K562 (cell line): ENCODE measurements around the gene MKNK2. TPM values are rescaled to one million over a fixed set of nuclear protein-coding genes. Genes with fewer than 3 reads are reported as not detected.

Experiments
- ATF1 ChIP-seq, 2 experiments: fragments of 450-650 bp in 1 of 2; IDR thresholded peaks; 2 replicates each; pipeline ENCODE4 v1.6.1; 2016; ENCODE audit warnings: missing compliant biosample characterization in 1 of 2, missing genetic modification characterization in 1 of 2
- BRCA1 ChIP-seq, 2 experiments: fragments of 450-650 bp in 1 of 2; sonication (generic) in 1 of 2; formaldehyde crosslinking in 1 of 2; IDR thresholded peaks; 2 replicates each; pipeline versions ENCODE4 v1.5.0 to v1.6.1; 2017 to 2020; ENCODE audit warnings: mild to moderate bottlenecking in 1 of 2, missing genetic modification reagents in 1 of 2
- HDAC1 ChIP-seq, 2 experiments: fragments of 450-650 bp; IDR thresholded peaks; 2 replicates each; pipeline ENCODE4 v1.6.1; 2016 to 2017; ENCODE audit warnings: inconsistent platforms in 1 of 2, mild to moderate bottlenecking in 1 of 2, moderate library complexity in 1 of 2
- HEY1 ChIP-seq: fragments of 250-450 bp; sonication (Bioruptor Pico); IDR thresholded peaks from 2 replicates; pipeline ENCODE4 v1.5.0; 2020; ENCODE audit warnings: mild to moderate bottlenecking, moderate library complexity, borderline replicate concordance
- HMG20B ChIP-seq: fragments of 250-450 bp; sonication (Bioruptor Pico); IDR thresholded peaks from 2 replicates; pipeline ENCODE4 v1.5.0; 2021; ENCODE audit warnings: mild to moderate bottlenecking
- MTF1 ChIP-seq: fragments of 250-450 bp; sonication (Bioruptor Pico); IDR thresholded peaks from 2 replicates; pipeline ENCODE4 v1.9.0; 2021; ENCODE audit warnings: moderate library complexity, mild to moderate bottlenecking, inconsistent platforms, borderline replicate concordance
- PRMT5 ChIP-seq: sonication (generic); formaldehyde crosslinking; IDR thresholded peaks from 2 replicates; pipeline ENCODE4 v1.5.0; 2020; ENCODE audit warnings: missing genetic modification reagents
- SIX5 ChIP-seq, 2 experiments: IDR thresholded peaks; 2 replicates each; pipeline ENCODE4 v1.6.1; 2011; ENCODE audit warnings: low read length in 2 of 2, borderline replicate concordance in 1 of 2, low read depth in 1 of 2, mild to moderate bottlenecking in 1 of 2, moderate library complexity in 1 of 2; ENCODE audit not compliant: insufficient read depth in 1 of 2
- SMAD1 ChIP-seq: fragments of 150-350 bp; IDR thresholded peaks from 2 replicates; pipeline ENCODE4 v1.6.1; 2014; ENCODE audit warnings: low read length, low read depth; ENCODE audit not compliant: partially characterized antibody
- U2AF1 ChIP-seq: fragments of 200-400 bp; formaldehyde crosslinking; optimal IDR thresholded peaks from 2 replicates; pipeline ENCODE3; 2017; ENCODE audit warnings: mild to moderate bottlenecking, low read depth, low read length, moderate library complexity
- XRCC4 ChIP-seq: IDR thresholded peaks from one replicate; pipeline ENCODE4 v1.6.1; 2011; ENCODE audit not compliant: insufficient read depth, insufficient read length; ENCODE audit errors: extremely low read depth
- ZNF24 ChIP-seq: fragments of 450-650 bp; IDR thresholded peaks from 2 replicates; pipeline ENCODE4 v1.6.1; 2016
- polyA plus RNA-seq, 8 experiments: library from polyadenylated mRNA; depleted of rRNA in 4 of 8; stranded (reverse) in 5 of 8; unstranded in 3 of 8; fragments of >200 nt; fragmentation: Nextera tagmentation in 2 of 8; fragmentation: Illumina TruSeq in 1 of 8; extraction: Ambion mirVana in 2 of 8; extraction: Trizol in 1 of 8; gene quantifications; 2 replicates each; pipeline versions ENCODE4 v1.2.1 to v1.2.3, GENCODE V29; 2011 to 2014; ENCODE audit warnings: inconsistent platforms in 1 of 8, missing spikeins in 1 of 8
- total RNA-seq, 7 experiments: library from RNA; depleted of rRNA in 6 of 7; stranded (reverse); fragments of >200 nt in 6 of 7; fragmentation: Illumina TruSeq in 2 of 7; extraction: Trizol in 2 of 7; gene quantifications; 2 replicates each; pipeline versions ENCODE4 v1.2.1 to v1.2.3, GENCODE V29; 2011 to 2021; ENCODE audit warnings: low replicate concordance in 1 of 7
- TF ChIP-seq, protein P1 (sequence below): fragments of 450-650 bp; formaldehyde crosslinking; IDR thresholded peaks from 2 replicates; pipeline ENCODE4 v1.4.0; 2022; ENCODE audit warnings: missing genetic modification characterization
- TF ChIP-seq, protein P2 (sequence below), 2 experiments: fragments of 450-650 bp; formaldehyde crosslinking in 1 of 2; IDR thresholded peaks; 2 replicates each; pipeline versions ENCODE4 v1.4.0 to v1.6.1; 2014 to 2020; ENCODE audit warnings: mild to moderate bottlenecking in 2 of 2, borderline replicate concordance in 1 of 2, low read depth in 1 of 2
- TF ChIP-seq, protein P3 (sequence below), 2 experiments: fragments of 450-650 bp; conservative IDR thresholded peaks; 2 replicates each; pipeline ENCODE4 v1.6.1; 2017; ENCODE audit warnings: mild to moderate bottlenecking in 2 of 2, moderate library complexity in 2 of 2

Gene MKNK2
- total and polyA plus RNA-seq, 9 of the 15 experiments (the other 6 are each of a cell fraction or from before 2014, with no cell fraction given) = 5.1 to 191 (median 51.9) TPM

DNA sequence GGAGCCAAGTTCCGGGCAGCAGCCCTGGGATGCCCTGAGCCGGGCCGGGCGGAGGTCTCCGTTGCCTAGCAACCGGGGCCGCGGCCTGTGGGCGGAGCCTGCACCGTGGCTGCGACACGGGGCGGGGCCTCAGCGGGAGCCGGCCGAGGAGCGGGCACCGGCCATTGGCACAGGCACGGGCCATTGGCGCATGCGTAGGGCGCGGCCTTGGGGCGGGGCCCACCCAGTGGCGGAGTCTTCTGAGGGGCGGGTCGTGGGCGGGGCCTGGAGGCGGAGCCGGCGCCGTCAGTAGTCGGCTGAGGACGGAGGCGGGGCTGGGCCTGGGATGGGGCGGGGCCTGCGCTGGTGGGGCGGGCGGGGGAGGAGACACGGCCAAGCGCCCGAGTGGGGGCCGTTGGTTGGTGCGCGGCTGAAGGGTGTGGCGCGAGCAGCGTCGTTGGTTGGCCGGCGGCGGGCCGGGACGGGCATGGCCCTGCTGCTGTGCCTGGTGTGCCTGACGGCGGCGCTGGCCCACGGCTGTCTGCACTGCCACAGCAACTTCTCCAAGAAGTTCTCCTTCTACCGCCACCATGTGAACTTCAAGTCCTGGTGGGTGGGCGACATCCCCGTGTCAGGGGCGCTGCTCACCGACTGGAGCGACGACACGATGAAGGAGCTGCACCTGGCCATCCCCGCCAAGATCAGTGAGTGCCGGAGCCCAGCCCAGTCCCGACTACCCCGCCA, 45.6 kb upstream of the MKNK2 start, which contains the start of gene IZUMO4 (continued):
- TF ChIP-seq BRCA1 (IDR thresholded peaks at IDR 0.05) = no peak
- no peak for TF ChIP-seq BRCA1 (CRISPR knock-in tag; IDR thresholded peaks at IDR 0.05)
- no peak for TF ChIP-seq SIX5 (IDR thresholded peaks at IDR 0.05; ENCODE audit: borderline replicate concordance in 1 of 2, insufficient read depth in 1 of 2, low read depth in 1 of 2, low read length in 2 of 2)
- TF ChIP-seq, protein P1, sequence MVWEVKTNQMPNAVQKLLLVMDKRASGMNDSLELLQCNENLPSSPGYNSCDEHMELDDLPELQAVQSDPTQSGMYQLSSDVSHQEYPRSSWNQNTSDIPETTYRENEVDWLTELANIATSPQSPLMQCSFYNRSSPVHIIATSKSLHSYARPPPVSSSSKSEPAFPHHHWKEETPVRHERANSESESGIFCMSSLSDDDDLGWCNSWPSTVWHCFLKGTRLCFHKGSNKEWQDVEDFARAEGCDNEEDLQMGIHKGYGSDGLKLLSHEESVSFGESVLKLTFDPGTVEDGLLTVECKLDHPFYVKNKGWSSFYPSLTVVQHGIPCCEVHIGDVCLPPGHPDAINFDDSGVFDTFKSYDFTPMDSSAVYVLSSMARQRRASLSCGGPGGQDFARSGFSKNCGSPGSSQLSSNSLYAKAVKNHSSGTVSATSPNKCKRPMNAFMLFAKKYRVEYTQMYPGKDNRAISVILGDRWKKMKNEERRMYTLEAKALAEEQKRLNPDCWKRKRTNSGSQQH (CRISPR knock-in tag) = no peak
- TF ChIP-seq, protein P2, sequence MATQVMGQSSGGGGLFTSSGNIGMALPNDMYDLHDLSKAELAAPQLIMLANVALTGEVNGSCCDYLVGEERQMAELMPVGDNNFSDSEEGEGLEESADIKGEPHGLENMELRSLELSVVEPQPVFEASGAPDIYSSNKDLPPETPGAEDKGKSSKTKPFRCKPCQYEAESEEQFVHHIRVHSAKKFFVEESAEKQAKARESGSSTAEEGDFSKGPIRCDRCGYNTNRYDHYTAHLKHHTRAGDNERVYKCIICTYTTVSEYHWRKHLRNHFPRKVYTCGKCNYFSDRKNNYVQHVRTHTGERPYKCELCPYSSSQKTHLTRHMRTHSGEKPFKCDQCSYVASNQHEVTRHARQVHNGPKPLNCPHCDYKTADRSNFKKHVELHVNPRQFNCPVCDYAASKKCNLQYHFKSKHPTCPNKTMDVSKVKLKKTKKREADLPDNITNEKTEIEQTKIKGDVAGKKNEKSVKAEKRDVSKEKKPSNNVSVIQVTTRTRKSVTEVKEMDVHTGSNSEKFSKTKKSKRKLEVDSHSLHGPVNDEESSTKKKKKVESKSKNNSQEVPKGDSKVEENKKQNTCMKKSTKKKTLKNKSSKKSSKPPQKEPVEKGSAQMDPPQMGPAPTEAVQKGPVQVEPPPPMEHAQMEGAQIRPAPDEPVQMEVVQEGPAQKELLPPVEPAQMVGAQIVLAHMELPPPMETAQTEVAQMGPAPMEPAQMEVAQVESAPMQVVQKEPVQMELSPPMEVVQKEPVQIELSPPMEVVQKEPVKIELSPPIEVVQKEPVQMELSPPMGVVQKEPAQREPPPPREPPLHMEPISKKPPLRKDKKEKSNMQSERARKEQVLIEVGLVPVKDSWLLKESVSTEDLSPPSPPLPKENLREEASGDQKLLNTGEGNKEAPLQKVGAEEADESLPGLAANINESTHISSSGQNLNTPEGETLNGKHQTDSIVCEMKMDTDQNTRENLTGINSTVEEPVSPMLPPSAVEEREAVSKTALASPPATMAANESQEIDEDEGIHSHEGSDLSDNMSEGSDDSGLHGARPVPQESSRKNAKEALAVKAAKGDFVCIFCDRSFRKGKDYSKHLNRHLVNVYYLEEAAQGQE (IDR thresholded peaks at IDR 0.05; ENCODE audit: borderline replicate concordance) = 0 out of 2 replicates have a peak, but pooled peaks have one; percentile 7
- TF ChIP-seq, protein P2 (CRISPR knock-in tag; IDR thresholded peaks at IDR 0.05; ENCODE audit: low read depth) = 0 out of 2 replicates have a peak, but pooled peaks have one; percentile 16
- no peak for TF ChIP-seq ATF1 (CRISPR knock-in tag; IDR thresholded peaks at IDR 0.05)
- peak; percentile 73 for TF ChIP-seq ATF1 (tag; IDR thresholded peaks at IDR 0.05)
- TF ChIP-seq ZNF24 = no peak
- peak in 1 of 2 experiments; percentile 68; a peak in 2 of 4 replicates for TF ChIP-seq HDAC1 (IDR thresholded peaks at IDR 0.05)
- no peak for TF ChIP-seq SMAD1
- TF ChIP-seq, protein P3, sequence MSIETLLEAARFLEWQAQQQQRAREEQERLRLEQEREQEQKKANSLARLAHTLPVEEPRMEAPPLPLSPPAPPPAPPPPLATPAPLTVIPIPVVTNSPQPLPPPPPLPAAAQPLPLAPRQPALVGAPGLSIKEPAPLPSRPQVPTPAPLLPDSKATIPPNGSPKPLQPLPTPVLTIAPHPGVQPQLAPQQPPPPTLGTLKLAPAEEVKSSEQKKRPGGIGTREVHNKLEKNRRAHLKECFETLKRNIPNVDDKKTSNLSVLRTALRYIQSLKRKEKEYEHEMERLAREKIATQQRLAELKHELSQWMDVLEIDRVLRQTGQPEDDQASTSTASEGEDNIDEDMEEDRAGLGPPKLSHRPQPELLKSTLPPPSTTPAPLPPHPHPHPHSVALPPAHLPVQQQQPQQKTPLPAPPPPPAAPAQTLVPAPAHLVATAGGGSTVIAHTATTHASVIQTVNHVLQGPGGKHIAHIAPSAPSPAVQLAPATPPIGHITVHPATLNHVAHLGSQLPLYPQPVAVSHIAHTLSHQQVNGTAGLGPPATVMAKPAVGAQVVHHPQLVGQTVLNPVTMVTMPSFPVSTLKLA (conservative IDR thresholded peaks at IDR 0.05) = peak in 1 of 2 experiments; percentile 92
- no peak for TF ChIP-seq HMG20B
- no peak for TF ChIP-seq XRCC4
- TF ChIP-seq U2AF1 = peak; percentile 0
- no peak for TF ChIP-seq HEY1 (CRISPR knock-in tag)
- TF ChIP-seq PRMT5 (CRISPR knock-in tag) = no peak
- no peak for TF ChIP-seq MTF1
